Activated CD4-positive, alpha-beta T cell treated with anti-CD3 and anti-CD28 coated beads for 36 hours (primary cell): Measurements from ENCODE around the gene PAX3. TPM values are rescaled to one million over a fixed set of nuclear protein-coding genes. Genes with fewer than 3 reads are reported as not detected.
A peak's percentile ranks its signal among the peaks of the same experiment; 100 is the strongest.

Experiments used
- ATAC-seq: fragments of 200-7000 bp; cut with Tn5 transposase; one replicate; pipeline ENCODE4 v1.10.0; 2021; ENCODE audit warnings: mild to moderate bottlenecking, moderate library complexity
- CTCF ChIA-PET: fragments of 350-600 bp; sonication (Branson Sonifier 250); formaldehyde crosslinking; loops from one replicate; lab custom pipeline; 2021; ENCODE audit warnings: antibody characterized with exemption; lab: Charles Lee
- POLR2A ChIA-PET: fragments of 350-600 bp; sonication (Branson Sonifier 250); formaldehyde crosslinking; loops from one replicate; lab custom pipeline; 2021; ENCODE audit warnings: antibody characterized with exemption, inconsistent platforms; lab: Charles Lee
- DNase-seq: peaks from one replicate; pipeline ENCODE4 v3.0.0-alpha.2; 2020
- H3K27ac Mint-ChIP-seq: one replicate; pipeline ENCODE4 v1.8.0; 2021; ENCODE audit warnings: mixed read lengths
- H3K27me3 Mint-ChIP-seq: one replicate; pipeline ENCODE4 v1.8.0; 2021; ENCODE audit warnings: mixed read lengths
- H3K36me3 Mint-ChIP-seq: one replicate; pipeline ENCODE4 v1.8.0; 2021; ENCODE audit warnings: low read depth, mixed read lengths
- H3K4me1 Mint-ChIP-seq: one replicate; pipeline ENCODE4 v1.8.0; 2021; ENCODE audit warnings: mixed read lengths
- H3K4me3 Mint-ChIP-seq: one replicate; pipeline ENCODE4 v1.8.0; 2021; ENCODE audit warnings: mild to moderate bottlenecking, moderate library complexity, mixed read lengths
- H3K9me3 Mint-ChIP-seq: one replicate; pipeline ENCODE4 v1.8.0; 2021; ENCODE audit warnings: low read depth, mixed read lengths
- intact Hi-C, 2 experiments: fragments of 100-400 bp; cut with DNase I in 1 of 2; cut with micrococcal nuclease in 1 of 2; formaldehyde crosslinking; loops; one replicate each; pipeline versions ENCODE4 v1.14.2 to v1.15.1; 2022 to 2024; cut with DNase I, micrococcal nuclease
- total RNA-seq, 2 experiments: library from RNA; stranded (reverse); gene quantifications; one replicate each; pipeline ENCODE4 v1.2.3, GENCODE V29; 2021

PAX3 gene
- total RNA-seq, 2 experiments from 2014 or later, result not detected

GRCh38 chr2:222309361-222309760 lies 10.6 kb upstream of the PAX3 start:
- ChIA-PET CTCF (no interaction called here), POLR2A (no interaction called here)
- Mint-ChIP-seq H3K4me3 (no peak overlapping the region), H3K27ac (no peak overlapping the region), H3K27me3 (peaks cover 87% of the 10 kb centered on the region), H3K4me1 (peaks cover 20% of the 10 kb centered on the region), H3K9me3 (peaks cover 1% of the 10 kb centered on the region), H3K36me3 (no peaks in the 10 kb centered on the region)
- intact Hi-C loops, result no loop called here
- ATAC-seq (no peak), DNase-seq (no peak)

GRCh38 chr2:222307978-222308730 lies 9.4 kb upstream of the PAX3 start:
- Mint-ChIP-seq H3K27me3 (peaks cover 88% of the 10 kb centered on the region), H3K4me1 (peaks cover 23% of the 10 kb centered on the region), H3K9me3 (peaks cover 1% of the 10 kb centered on the region), H3K36me3 (peaks cover under 1% of the 10 kb centered on the region), H3K4me3 (no peak overlapping the region), H3K27ac (no peak overlapping the region)
- CTCF ChIA-PET, result interaction anchor here (2.5 kb wide), 1 partner anchor 10 kb away, joined by 15 read pairs; no protein-coding TSS in a partner anchor
- ATAC-seq (no peak), DNase-seq (no peak)
- POLR2A ChIA-PET, result no interaction called here
- intact Hi-C loops, result no loop called here

- CTCF ChIA-PET, result interaction anchor here (2.5 kb wide), 1 partner anchor 11 kb away, joined by 15 read pairs; no protein-coding TSS in a partner anchor
- H3K4me1 Mint-ChIP-seq, result peaks cover 23% of the 10 kb centered on the region
- peaks cover 2% of the 10 kb centered on the region for H3K36me3 Mint-ChIP-seq
- intact Hi-C loops, result no loop called here
- DNase-seq, result no peak
- no peak for ATAC-seq
- H3K4me3 Mint-ChIP-seq, result no peak overlapping the region
- POLR2A ChIA-PET, result interaction anchor here (0.6 kb wide), 2 partner anchors 12 to 238 kb away, joined by 3 to 4 read pairs; no protein-coding TSS in a partner anchor
- H3K27ac Mint-ChIP-seq, result no peak overlapping the region
- peaks cover 89% of the 10 kb centered on the region for H3K27me3 Mint-ChIP-seq
- peaks cover 1% of the 10 kb centered on the region for H3K9me3 Mint-ChIP-seq
Measured at GRCh38 chr2:222307143-222307756, 8.5 kb upstream of the PAX3 start.

GRCh38 chr2:222306393-222307142 lies 7.8 kb upstream of the PAX3 start:
- no peak for ATAC-seq
- intact Hi-C loops, result no loop called here
- DNase-seq, result no peak
- Mint-ChIP-seq H3K4me3 (peak overlapping the region; percentile 62), H3K27ac (no peak overlapping the region), H3K4me1 (peaks cover 25% of the 10 kb centered on the region), H3K27me3 (peaks cover 91% of the 10 kb centered on the region), H3K36me3 (peaks cover 3% of the 10 kb centered on the region), H3K9me3 (peaks cover 1% of the 10 kb centered on the region)
- CTCF ChIA-PET, result interaction anchor here (0.6 to 2.5 kb wide), 2 partner anchors 12 to 309 kb away, joined by 3 to 15 read pairs; no protein-coding TSS in a partner anchor
- POLR2A ChIA-PET, result interaction anchor here (0.6 kb wide), 2 partner anchors 12 to 239 kb away, joined by 3 to 4 read pairs; no protein-coding TSS in a partner anchor

- Mint-ChIP-seq H3K4me1 (peaks cover 25% of the 10 kb centered on the region), H3K9me3 (peaks cover 1% of the 10 kb centered on the region), H3K27ac (no peak overlapping the region), H3K36me3 (peaks cover 3% of the 10 kb centered on the region), H3K27me3 (peaks cover 90% of the 10 kb centered on the region), H3K4me3 (peak overlapping the region; percentile 62)
- intact Hi-C loops, result loop anchor here in 1 of 2 experiments (1.0 to 2.0 kb wide), 2 partner anchors 9 to 17 kb away; no protein-coding TSS in a partner anchor
- ChIA-PET CTCF (interaction anchor here (0.6 kb wide), 1 partner anchor 309 kb away, joined by 3 read pairs; no protein-coding TSS in a partner anchor), POLR2A (no interaction called here)
- ATAC-seq (no peak), DNase-seq (no peak)
Measured at GRCh38 chr2:222305516-222306392, 7.0 kb upstream of the PAX3 start.

- ATAC-seq, result peak; percentile 42
- Mint-ChIP-seq H3K27ac (no peak overlapping the region), H3K36me3 (peaks cover 3% of the 10 kb centered on the region), H3K27me3 (peaks cover 90% of the 10 kb centered on the region), H3K4me1 (peaks cover 25% of the 10 kb centered on the region), H3K9me3 (peaks cover 1% of the 10 kb centered on the region), H3K4me3 (peak overlapping the region; percentile 62)
- no peak for DNase-seq
- CTCF ChIA-PET, result no interaction called here
- POLR2A ChIA-PET, result no interaction called here
- intact Hi-C loops, result loop anchor here in 1 of 2 experiments (1.0 to 5.0 kb wide), 3 partner anchors 9 to 248 kb away; no protein-coding TSS in a partner anchor
Measured at GRCh38 chr2:222304737-222305515, 6.1 kb upstream of the PAX3 start.

GRCh38 chr2:222303828-222304736 lies 5.3 kb upstream of the PAX3 start:
- ATAC-seq (no peak), DNase-seq (no peak)
- Mint-ChIP-seq H3K4me1 (peaks cover 30% of the 10 kb centered on the region), H3K4me3 (peak overlapping the region; percentile 62), H3K27ac (no peak overlapping the region), H3K36me3 (peaks cover 4% of the 10 kb centered on the region), H3K9me3 (peaks cover 1% of the 10 kb centered on the region), H3K27me3 (peaks cover 91% of the 10 kb centered on the region)
- intact Hi-C loops, result loop anchor here in 1 of 2 experiments (2.0 to 5.0 kb wide), 2 partner anchors 15 to 247 kb away; no protein-coding TSS in a partner anchor
- ChIA-PET CTCF (interaction anchor here (0.5 kb wide), 1 partner anchor 153 kb away, joined by 3 read pairs; no protein-coding TSS in a partner anchor), POLR2A (no interaction called here)

GRCh38 chr2:222303045-222303827 lies 4.4 kb upstream of the PAX3 start:
- ATAC-seq, result no peak
- Mint-ChIP-seq H3K4me1 (peaks cover 32% of the 10 kb centered on the region), H3K27me3 (peaks cover 87% of the 10 kb centered on the region), H3K36me3 (peaks cover 4% of the 10 kb centered on the region), H3K9me3 (no peaks in the 10 kb centered on the region), H3K27ac (no peak overlapping the region), H3K4me3 (peak overlapping the region; percentile 43)
- intact Hi-C loops, result loop anchor here in 1 of 2 experiments (5.0 kb wide), 1 partner anchor 246 kb away; no protein-coding TSS in a partner anchor
- no peak for DNase-seq
- ChIA-PET CTCF (no interaction called here), POLR2A (no interaction called here)
